Vagina (tissue), 2 donors: ENCODE measurements around the gene MBOAT2. TPM values are rescaled to one million over a fixed set of nuclear protein-coding genes. Genes with fewer than 3 reads are reported as not detected.
"Not testable (repeated sequence)": the region's sequence is repeated elsewhere in the genome, so short reads cannot be mapped to it uniquely, and the experiment has no call there.

Experiments
- DNase-seq, 2 donors: peaks; one replicate each; pipeline ENCODE4 v3.0.0-alpha.2; 2017; ENCODE audit errors: extremely low spot score in 2 of 2
- H3K27ac ChIP-seq: fragments of 200-600 bp; sonication (generic); one replicate; pipeline ENCODE4 v1.5.1; 2019
- H3K27me3 ChIP-seq: fragments of 200-600 bp; sonication (generic); one replicate; pipeline ENCODE4 v1.5.1; 2019
- H3K36me3 ChIP-seq, 2 donors: fragments of 200-600 bp; sonication (generic); one replicate each; pipeline ENCODE4 v1.5.1; 2017 to 2019
- H3K4me1 ChIP-seq: fragments of 200-600 bp; sonication (generic); one replicate; pipeline ENCODE4 v1.5.1; 2019
- H3K4me3 ChIP-seq, 2 donors: fragments of 200-600 bp; sonication (generic); 1 replicate in 1 of 2; 2 replicates in 1 of 2; pipeline ENCODE4 v1.5.1; 2016 to 2019
- H3K9me3 ChIP-seq: fragments of 200-600 bp; sonication (generic); one replicate; pipeline ENCODE4 v1.5.1; 2019
- POLR2A ChIP-seq, 2 donors: fragments of 450-650 bp; IDR thresholded peaks; one replicate each; pipeline ENCODE4 v1.6.1; 2017; ENCODE audit warnings: antibody characterized with exemption in 2 of 2, mild to moderate bottlenecking in 2 of 2, moderate library complexity in 2 of 2
- POLR2AphosphoS5 ChIP-seq, 2 donors: sonication (generic); formaldehyde crosslinking; IDR thresholded peaks; one replicate each; pipeline ENCODE4 v1.9.0; 2017; ENCODE audit warnings: antibody characterized with exemption in 2 of 2, mild to moderate bottlenecking in 2 of 2, low read depth in 1 of 2; ENCODE audit not compliant: insufficient read depth in 1 of 2
- intact Hi-C: fragments of 100-400 bp; cut with DNase I; formaldehyde crosslinking; loops from one replicate; pipeline ENCODE4 v1.15.1; 2023
- total RNA-seq: library from RNA; depleted of rRNA; stranded (reverse); fragments of >200 nt; gene quantifications from one replicate; pipeline ENCODE4 v1.2.3, GENCODE V29; 2016
- TF ChIP-seq, protein P1 (sequence below), 3 experiments: fragments of 450-650 bp in 2 of 3; fragments of 200-600 bp in 1 of 3; sonication (generic) in 1 of 3; IDR thresholded peaks; one replicate each; pipeline ENCODE4 v1.5.1; 2017 to 2019; ENCODE audit warnings: antibody characterized with exemption in 3 of 3, mild to moderate bottlenecking in 2 of 3, moderate library complexity in 2 of 3

The MBOAT2 gene, protein sequence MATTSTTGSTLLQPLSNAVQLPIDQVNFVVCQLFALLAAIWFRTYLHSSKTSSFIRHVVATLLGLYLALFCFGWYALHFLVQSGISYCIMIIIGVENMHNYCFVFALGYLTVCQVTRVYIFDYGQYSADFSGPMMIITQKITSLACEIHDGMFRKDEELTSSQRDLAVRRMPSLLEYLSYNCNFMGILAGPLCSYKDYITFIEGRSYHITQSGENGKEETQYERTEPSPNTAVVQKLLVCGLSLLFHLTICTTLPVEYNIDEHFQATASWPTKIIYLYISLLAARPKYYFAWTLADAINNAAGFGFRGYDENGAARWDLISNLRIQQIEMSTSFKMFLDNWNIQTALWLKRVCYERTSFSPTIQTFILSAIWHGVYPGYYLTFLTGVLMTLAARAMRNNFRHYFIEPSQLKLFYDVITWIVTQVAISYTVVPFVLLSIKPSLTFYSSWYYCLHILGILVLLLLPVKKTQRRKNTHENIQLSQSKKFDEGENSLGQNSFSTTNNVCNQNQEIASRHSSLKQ
- total RNA-seq = 32.9 TPM

DNA sequence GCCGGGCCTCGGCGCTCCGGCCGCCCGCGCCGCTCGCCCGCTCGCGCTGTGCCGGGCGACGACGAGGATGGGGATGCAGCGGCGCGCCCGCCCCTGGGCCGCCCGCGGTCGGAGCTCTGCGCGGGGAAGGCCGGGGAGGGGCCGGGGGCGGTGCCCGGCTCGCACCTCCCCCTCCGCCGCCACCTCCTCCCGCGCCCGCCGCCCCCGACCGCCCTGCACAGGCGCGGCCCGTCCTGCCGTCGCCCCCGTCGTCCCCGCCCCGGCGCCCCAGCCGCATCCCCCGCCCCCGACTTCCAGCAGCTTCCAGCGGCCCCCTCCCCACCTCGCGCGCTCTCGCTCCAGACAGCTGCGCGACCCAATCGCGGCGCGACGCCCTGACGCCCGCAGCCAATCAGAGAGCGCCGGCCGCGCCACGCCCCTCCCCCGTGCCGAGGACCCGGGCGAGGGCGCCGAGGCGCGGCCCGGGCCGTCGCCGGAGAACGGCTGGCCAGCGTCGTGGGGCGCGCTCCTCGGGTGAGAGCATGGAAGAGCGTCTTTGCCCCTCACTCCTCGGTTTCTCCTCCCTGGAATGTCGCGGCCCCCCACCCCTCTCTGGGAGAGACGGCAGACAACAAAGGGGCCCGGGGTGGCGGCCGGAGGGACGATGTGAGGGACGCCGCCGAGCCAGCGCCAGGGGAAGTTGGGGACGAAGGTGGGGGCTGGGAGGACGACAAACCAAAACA is at the start of gene MBOAT2:
Gene MBOAT2 (minus strand): TSS at position 69 of the 722 bp plus-strand sequence. CDS start 70 bp downstream, outside the sequence.
- DNase-seq = no peak
- Histone ChIP-seq H3K36me3 (no peaks in the 10 kb centered on the region), H3K27ac (peak within 1 kb of the TSS; percentile 96), H3K9me3 (no peaks in the 10 kb centered on the region), H3K4me1 (peaks cover 28% of the 10 kb centered on the region), H3K27me3 (no peaks in the 10 kb centered on the region), H3K4me3 (peak within 1 kb of the TSS; percentile 78 to 94)
- intact Hi-C loops = no loop called here
- TF ChIP-seq, protein P1, sequence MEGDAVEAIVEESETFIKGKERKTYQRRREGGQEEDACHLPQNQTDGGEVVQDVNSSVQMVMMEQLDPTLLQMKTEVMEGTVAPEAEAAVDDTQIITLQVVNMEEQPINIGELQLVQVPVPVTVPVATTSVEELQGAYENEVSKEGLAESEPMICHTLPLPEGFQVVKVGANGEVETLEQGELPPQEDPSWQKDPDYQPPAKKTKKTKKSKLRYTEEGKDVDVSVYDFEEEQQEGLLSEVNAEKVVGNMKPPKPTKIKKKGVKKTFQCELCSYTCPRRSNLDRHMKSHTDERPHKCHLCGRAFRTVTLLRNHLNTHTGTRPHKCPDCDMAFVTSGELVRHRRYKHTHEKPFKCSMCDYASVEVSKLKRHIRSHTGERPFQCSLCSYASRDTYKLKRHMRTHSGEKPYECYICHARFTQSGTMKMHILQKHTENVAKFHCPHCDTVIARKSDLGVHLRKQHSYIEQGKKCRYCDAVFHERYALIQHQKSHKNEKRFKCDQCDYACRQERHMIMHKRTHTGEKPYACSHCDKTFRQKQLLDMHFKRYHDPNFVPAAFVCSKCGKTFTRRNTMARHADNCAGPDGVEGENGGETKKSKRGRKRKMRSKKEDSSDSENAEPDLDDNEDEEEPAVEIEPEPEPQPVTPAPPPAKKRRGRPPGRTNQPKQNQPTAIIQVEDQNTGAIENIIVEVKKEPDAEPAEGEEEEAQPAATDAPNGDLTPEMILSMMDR (IDR thresholded peaks at IDR 0.05) = no peak
- TF ChIP-seq POLR2AphosphoS5 (IDR thresholded peaks at IDR 0.05; ENCODE audit: insufficient read depth in 1 of 2, low read depth in 1 of 2) = peak in 1 of 2 donors; percentile 80
- peak in 1 of 2 donors; percentile 61 for TF ChIP-seq POLR2A (IDR thresholded peaks at IDR 0.05)

DNA sequence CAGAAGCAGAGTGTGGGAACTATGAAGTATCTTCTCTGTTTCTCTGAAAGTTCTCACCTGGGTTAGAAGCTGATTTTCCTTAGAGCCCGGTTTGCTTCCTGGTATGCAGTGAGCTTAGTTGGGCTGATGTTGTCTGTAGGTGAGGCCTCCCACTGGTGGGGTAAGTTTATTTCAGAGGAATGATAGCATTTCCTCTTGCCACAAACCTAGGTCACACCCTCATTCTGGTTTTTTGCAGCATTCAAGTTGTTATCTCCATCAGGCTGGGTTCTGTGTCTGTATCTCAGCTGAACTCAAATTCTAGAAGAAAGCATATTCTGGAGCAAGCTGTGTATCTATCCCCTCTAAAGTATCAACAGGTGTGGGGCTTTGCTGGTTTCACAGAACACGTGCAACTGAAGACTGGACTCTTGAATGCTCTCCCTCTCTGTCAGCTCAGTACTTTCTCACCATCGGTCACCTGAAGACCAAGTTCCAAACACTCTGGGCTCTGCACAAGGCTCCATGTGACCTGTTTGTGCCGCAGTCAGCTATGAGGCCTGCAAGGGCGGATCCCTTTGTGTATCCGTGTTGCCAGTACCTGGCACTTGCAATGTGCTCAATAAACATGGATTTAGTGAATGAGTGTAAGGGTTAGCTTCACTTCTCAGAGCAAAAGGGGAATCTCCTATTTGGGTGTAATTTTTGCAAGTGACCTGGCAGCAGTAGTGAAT is 49.5 kb upstream of the MBOAT2 start:
- H3K4me1 ChIP-seq = no peaks in the 10 kb centered on the region
- no peaks in the 10 kb centered on the region for H3K9me3 ChIP-seq
- no peak for DNase-seq
- H3K4me3 ChIP-seq = no peak overlapping the region
- TF ChIP-seq, protein P1 (IDR thresholded peaks at IDR 0.05) = no peak
- TF ChIP-seq POLR2A (IDR thresholded peaks at IDR 0.05) (no peak), POLR2AphosphoS5 (IDR thresholded peaks at IDR 0.05; ENCODE audit: insufficient read depth in 1 of 2, low read depth in 1 of 2) (no peak)
- no peak overlapping the region for H3K27ac ChIP-seq
- H3K36me3 ChIP-seq = no peaks in the 10 kb centered on the region
- intact Hi-C loops = no loop called here
- H3K27me3 ChIP-seq = no peaks in the 10 kb centered on the region

DNA sequence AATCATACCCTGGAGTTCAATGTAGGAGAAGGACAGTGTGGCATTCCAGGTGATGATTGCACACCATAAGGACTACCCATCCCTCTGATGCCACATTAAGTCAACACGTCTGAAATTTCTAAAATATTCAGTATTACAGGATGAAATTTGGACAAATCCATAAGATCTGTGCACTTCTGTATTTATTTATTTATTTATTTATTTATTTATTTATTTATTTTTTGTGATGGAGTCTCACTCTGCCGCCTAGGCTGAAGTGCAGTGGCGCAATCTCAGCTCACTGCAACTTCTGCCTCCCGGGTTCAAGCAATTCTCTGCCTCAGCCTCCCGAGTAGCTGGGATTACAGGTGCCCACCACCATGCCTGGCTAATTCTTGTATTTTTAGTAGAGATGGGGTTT is 48.0 kb upstream of the MBOAT2 start:
- H3K36me3 ChIP-seq, H3K9me3 ChIP-seq, H3K27ac ChIP-seq, DNase-seq, H3K4me3 ChIP-seq, H3K4me1 ChIP-seq, H3K27me3 ChIP-seq, intact Hi-C loops: not testable (repeated sequence)

DNA sequence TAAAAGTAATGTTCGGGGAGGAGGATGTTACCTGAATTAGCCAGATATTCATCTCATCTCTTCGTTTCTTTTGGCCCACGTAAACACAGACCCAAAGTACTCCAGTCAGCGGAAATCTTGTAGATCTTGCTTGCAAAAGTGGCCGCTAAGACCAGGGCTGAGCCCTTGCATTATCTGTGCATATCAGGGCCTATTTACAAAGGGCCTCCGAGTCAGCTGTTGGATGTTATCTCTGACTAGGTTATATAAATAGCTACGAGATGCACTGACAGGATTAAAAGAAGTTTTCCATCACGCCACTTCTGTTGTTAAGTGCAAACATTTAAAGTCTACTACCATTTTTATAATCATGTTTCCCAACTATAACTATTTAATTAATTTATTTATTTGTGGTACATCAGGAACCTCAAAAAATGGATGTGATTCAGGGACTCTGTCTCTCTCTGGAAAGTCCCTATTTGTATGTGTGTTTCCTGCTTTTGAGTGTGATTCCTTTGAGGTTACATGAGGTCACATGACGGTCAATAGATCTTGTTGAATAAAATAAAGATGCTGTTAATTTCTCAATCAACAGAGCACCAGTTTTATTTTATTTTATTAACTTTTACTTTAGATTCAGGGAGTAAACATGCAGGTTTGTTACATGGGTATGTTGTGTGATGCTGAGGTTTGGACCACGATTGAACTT is 46.8 kb upstream of the MBOAT2 start:
- Histone ChIP-seq H3K4me3 (no peak overlapping the region), H3K36me3 (no peaks in the 10 kb centered on the region), H3K27ac (no peak overlapping the region), H3K9me3 (no peaks in the 10 kb centered on the region), H3K4me1 (no peaks in the 10 kb centered on the region), H3K27me3 (no peaks in the 10 kb centered on the region)
- intact Hi-C loops = no loop called here
- DNase-seq = no peak
- TF ChIP-seq POLR2AphosphoS5 (IDR thresholded peaks at IDR 0.05; ENCODE audit: insufficient read depth in 1 of 2, low read depth in 1 of 2) = no peak
- no peak for TF ChIP-seq POLR2A (IDR thresholded peaks at IDR 0.05)
- TF ChIP-seq, protein P1 (IDR thresholded peaks at IDR 0.05) = no peak

DNA sequence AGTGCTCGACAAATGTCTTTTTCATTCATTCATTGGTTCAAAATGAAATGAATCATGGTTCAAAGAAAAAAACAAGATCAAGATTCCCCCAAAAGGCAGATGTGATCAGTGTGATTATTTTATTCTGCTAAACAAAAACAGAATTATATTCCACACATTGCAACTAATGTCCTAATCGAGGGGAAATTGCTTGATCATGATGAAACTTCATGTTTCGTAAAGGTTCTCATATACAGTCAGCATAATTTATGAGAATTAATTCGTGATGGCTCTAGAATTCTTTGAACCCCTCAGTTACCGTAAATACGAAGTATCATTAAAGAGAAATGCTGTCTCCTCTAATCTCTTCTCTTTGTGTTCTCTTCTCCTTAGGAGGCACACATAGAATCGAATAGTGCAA is 42.1 kb upstream of the MBOAT2 start:
- intact Hi-C loops = no loop called here
- no peak for TF ChIP-seq POLR2AphosphoS5 (IDR thresholded peaks at IDR 0.05; ENCODE audit: insufficient read depth in 1 of 2, low read depth in 1 of 2)
- no peak for TF ChIP-seq POLR2A (IDR thresholded peaks at IDR 0.05)
- TF ChIP-seq, protein P1 (IDR thresholded peaks at IDR 0.05) = no peak
- Histone ChIP-seq H3K4me1 (no peaks in the 10 kb centered on the region), H3K27me3 (no peaks in the 10 kb centered on the region), H3K9me3 (no peaks in the 10 kb centered on the region), H3K36me3 (no peaks in the 10 kb centered on the region), H3K27ac (no peak overlapping the region), H3K4me3 (no peak overlapping the region)
- DNase-seq = no peak

DNA sequence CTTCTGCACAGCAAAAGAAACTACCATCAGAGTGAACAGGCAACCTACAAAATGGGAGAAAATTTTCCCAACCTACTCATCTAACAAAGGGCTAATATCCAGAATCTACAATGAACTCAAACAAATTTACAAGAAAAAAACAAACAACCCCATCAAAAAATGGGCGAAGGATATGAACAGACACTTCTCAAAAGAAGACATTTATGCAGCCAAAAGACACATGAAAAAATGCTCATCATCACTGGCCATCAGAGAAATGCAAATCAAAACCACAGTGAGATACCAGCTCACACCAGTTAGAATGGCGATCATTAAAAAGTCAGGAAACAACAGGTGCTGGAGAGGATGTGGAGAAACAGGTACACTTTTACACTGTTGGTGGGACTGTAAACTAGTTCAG is 40.0 kb upstream of the MBOAT2 start:
- H3K9me3 ChIP-seq, H3K4me3 ChIP-seq, intact Hi-C loops, H3K27me3 ChIP-seq, H3K36me3 ChIP-seq, H3K27ac ChIP-seq, H3K4me1 ChIP-seq, DNase-seq: not testable (repeated sequence)
